HL-60 (cell line): ENCODE results near the gene LAMP5.

Source experiments
- DNase-seq, 2 experiments: peaks; one replicate each; pipeline ENCODE4 v3.0.0-alpha.2; 2010 to 2020; ENCODE audit warnings: low read depth in 1 of 2, low spot score in 1 of 2
- H3K27ac ChIP-seq: fragments of 250-450 bp; sonication (Bioruptor Pico); replicated peaks from 2 replicates; pipeline ENCODE4 v1.5.1; 2020; ENCODE audit warnings: mild to moderate bottlenecking, moderate library complexity
- H3K27me3 ChIP-seq: fragments of 250-450 bp; sonication (Bioruptor Pico); 2 replicates; pipeline ENCODE4 v1.5.1; 2021; ENCODE audit warnings: mild to moderate bottlenecking, moderate library complexity; ENCODE audit not compliant: insufficient read depth, poor library complexity, severe bottlenecking
- H3K4me3 ChIP-seq: replicated peaks from 2 replicates; pipeline ENCODE4 v1.5.1; 2011; ENCODE audit warnings: mild to moderate bottlenecking, control low read depth, low read length; ENCODE audit not compliant: insufficient read depth
- GABPA ChIP-seq: IDR thresholded peaks from 2 replicates; pipeline ENCODE4 v1.6.1; 2012; ENCODE audit warnings: low read depth
- POLR2AphosphoS5 ChIP-seq: IDR thresholded peaks from 2 replicates; pipeline ENCODE4 v1.6.1; 2012; ENCODE audit warnings: low read depth
- SPI1 ChIP-seq: IDR thresholded peaks from 2 replicates; pipeline ENCODE4 v1.6.1; 2012; ENCODE audit warnings: low read depth, mild to moderate bottlenecking, borderline replicate concordance
- TF ChIP-seq, protein P1 (sequence below): IDR thresholded peaks from 2 replicates; pipeline ENCODE4 v1.6.1; 2012; ENCODE audit warnings: low read depth; ENCODE audit not compliant: insufficient replicate concordance
- TF ChIP-seq, protein P2 (sequence below): IDR thresholded peaks from one replicate; pipeline ENCODE4 v1.5.1; 2011; ENCODE audit warnings: low read length, control low read depth, inconsistent platforms; ENCODE audit not compliant: insufficient read depth

Gene LAMP5

DNA sequence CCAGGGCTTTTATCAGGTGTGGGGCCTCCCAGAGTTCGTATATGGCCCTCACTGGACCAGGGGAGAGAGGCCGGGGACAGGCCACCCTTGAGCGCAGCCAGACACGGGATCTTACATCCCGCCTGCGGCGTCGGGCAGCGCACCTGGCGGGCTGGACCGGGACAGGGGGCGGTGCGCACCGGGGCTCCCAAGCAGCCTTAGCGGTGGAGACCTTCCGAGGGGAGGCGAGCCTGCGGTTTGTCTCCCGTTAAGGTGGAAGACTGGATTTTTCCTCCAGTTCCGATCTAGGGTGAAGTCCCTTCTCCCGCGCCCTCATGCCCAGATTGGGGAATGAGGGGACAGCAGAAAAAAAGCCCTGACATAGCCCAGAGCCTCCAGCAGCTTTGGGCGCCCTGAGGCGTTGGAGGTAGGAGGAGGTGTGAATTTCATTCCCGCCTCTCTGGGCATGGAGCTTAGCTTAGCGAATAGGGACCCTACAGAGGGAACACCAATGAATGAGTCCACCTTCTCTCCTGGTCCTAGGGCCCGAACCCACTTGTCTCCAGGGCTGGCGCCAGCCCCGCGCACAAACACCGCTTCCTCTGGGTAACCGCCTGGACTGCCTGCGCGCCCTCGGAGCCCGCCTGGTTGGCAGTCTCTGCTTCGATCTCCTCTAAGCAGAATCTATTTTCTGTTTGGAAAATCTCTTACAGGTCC is 6.7 kb upstream of the LAMP5 start:
- Histone ChIP-seq H3K4me3 (no peak overlapping the region), H3K27me3 (peaks cover 43% of the 10 kb centered on the region), H3K27ac (no peak overlapping the region)
- DNase-seq: no peak
- TF ChIP-seq POLR2AphosphoS5 (no peak), GABPA (no peak), SPI1 (no peak)
- TF ChIP-seq, protein P1, sequence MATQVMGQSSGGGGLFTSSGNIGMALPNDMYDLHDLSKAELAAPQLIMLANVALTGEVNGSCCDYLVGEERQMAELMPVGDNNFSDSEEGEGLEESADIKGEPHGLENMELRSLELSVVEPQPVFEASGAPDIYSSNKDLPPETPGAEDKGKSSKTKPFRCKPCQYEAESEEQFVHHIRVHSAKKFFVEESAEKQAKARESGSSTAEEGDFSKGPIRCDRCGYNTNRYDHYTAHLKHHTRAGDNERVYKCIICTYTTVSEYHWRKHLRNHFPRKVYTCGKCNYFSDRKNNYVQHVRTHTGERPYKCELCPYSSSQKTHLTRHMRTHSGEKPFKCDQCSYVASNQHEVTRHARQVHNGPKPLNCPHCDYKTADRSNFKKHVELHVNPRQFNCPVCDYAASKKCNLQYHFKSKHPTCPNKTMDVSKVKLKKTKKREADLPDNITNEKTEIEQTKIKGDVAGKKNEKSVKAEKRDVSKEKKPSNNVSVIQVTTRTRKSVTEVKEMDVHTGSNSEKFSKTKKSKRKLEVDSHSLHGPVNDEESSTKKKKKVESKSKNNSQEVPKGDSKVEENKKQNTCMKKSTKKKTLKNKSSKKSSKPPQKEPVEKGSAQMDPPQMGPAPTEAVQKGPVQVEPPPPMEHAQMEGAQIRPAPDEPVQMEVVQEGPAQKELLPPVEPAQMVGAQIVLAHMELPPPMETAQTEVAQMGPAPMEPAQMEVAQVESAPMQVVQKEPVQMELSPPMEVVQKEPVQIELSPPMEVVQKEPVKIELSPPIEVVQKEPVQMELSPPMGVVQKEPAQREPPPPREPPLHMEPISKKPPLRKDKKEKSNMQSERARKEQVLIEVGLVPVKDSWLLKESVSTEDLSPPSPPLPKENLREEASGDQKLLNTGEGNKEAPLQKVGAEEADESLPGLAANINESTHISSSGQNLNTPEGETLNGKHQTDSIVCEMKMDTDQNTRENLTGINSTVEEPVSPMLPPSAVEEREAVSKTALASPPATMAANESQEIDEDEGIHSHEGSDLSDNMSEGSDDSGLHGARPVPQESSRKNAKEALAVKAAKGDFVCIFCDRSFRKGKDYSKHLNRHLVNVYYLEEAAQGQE: no peak
- TF ChIP-seq, protein P2, sequence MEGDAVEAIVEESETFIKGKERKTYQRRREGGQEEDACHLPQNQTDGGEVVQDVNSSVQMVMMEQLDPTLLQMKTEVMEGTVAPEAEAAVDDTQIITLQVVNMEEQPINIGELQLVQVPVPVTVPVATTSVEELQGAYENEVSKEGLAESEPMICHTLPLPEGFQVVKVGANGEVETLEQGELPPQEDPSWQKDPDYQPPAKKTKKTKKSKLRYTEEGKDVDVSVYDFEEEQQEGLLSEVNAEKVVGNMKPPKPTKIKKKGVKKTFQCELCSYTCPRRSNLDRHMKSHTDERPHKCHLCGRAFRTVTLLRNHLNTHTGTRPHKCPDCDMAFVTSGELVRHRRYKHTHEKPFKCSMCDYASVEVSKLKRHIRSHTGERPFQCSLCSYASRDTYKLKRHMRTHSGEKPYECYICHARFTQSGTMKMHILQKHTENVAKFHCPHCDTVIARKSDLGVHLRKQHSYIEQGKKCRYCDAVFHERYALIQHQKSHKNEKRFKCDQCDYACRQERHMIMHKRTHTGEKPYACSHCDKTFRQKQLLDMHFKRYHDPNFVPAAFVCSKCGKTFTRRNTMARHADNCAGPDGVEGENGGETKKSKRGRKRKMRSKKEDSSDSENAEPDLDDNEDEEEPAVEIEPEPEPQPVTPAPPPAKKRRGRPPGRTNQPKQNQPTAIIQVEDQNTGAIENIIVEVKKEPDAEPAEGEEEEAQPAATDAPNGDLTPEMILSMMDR: no peak

DNA sequence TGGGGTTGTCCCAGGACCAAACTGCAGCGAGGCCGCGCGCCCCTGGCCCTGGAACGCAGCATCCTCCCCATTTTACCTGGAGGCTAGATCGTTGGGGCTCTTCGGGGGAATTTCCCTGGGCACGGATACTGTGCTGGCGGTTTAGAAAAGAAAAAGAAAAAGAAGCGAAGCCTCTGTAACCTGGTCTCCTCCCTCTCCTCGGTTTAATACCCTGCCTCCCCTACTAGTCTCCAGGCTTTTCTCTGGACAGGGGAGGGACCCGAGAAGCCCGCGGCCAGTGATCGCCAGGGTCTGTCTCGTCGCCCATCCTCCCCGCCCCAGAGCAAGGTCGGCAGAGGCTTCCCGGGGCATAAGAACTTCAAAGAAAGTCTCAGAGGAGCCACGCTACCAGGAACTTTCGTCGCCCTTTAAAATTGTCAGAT is 6.1 kb upstream of the LAMP5 start:
- H3K27me3 ChIP-seq: peaks cover 48% of the 10 kb centered on the region
- DNase-seq: no peak
- H3K4me3 ChIP-seq: no peak overlapping the region
- TF ChIP-seq, protein P1: no peak
- no peak overlapping the region for H3K27ac ChIP-seq

DNA sequence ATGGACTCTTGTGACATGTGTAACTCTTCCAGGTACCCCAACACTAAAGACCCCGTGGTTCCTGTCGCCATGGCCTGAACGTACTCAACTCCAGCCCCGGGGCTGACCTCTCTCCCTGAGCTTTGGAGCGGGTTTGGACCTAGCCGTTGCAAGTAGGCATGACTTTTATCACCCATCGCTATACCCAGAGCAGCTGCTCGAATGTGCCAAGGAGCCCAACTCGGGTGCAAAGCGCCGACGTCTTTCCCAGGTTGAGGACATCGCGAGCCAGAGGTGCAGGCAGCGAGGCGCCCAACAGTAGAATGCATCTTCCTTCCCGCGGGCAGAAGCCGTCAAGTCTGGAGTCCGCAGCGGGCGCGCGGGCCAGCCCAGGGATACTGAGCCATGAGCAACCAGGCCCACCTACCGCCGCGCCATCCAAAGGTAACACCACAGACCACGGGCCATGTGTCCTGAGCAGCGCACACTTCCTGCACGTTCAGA is 5.7 kb upstream of the LAMP5 start:
- TF ChIP-seq POLR2AphosphoS5 (no peak), SPI1 (no peak), GABPA (no peak)
- TF ChIP-seq, protein P1: no peak
- TF ChIP-seq, protein P2: no peak
- Histone ChIP-seq H3K4me3 (no peak overlapping the region), H3K27ac (no peak overlapping the region), H3K27me3 (peaks cover 53% of the 10 kb centered on the region)
- DNase-seq: no peak
